ENCODE data around the gene BCAS4.

BCAS4 gene

DNA sequence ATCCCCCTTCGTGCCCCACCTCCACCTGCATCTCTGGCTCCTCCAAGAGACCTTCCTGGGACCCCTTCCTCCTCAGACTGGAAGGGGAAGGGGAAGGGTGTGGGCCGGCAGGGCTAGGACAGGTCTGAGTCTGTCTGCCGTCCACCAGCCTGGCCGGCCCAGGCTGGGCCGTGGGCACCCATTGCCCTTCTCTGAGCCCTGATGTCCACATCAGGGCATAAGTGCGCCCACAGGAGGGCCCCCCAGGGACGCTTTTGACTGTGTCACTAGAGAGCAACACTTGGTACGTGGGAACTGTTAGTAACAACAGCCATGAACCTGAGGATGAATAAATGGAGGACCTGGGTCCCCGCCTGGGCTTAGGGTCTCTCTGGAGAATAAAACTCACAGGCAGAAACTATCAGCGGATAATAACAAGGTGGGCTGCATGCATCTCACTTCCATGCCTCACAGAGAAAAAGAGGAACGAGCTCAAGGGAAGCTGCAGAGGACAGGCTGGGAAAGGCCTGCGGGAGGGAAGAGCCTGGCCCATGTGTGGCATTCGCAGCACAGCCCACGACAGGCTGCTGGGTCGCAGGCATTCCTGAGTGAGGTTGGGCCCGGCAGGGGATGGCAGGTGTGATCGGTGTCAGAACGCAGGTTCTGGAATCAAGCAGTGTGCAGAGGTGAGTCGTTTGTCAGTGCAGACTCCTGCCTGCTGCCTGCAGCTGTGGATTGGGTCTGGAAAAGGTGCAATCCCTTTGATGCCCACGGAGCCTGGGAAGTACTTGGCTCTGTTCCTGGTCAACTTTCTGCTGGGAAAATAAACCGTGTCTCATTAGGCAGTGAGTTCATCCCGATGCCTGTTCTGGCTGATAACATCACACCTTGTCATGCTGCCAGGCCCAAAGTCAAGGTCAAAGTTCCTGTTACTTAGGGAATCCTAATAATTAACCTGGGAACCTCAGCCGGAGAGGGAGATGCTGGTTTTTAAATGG, 60.9 kb downstream of the BCAS4 start (continued):
- TF ChIP-seq ZBTB11 (tag by site-specific recombination; conservative IDR thresholded peaks at IDR 0.05; ENCODE audit: low read depth) (no peak), ZNF335 (tag by site-specific recombination; conservative IDR thresholded peaks at IDR 0.05) (no peak), ZNF175 (tag by site-specific recombination; IDR thresholded peaks at IDR 0.05) (no peak), ZBTB48 (tag by site-specific recombination; IDR thresholded peaks at IDR 0.05) (no peak), GLIS1 (tag by site-specific recombination; IDR thresholded peaks at IDR 0.05) (no peak), ZNF324 (tag by site-specific recombination; IDR thresholded peaks at IDR 0.05) (no peak), ZNF19 (tag by site-specific recombination; IDR thresholded peaks at IDR 0.05; ENCODE audit: low read depth) (no peak), ZNF624 (tag by site-specific recombination; IDR thresholded peaks at IDR 0.05) (no peak), ZBTB20 (tag by site-specific recombination; IDR thresholded peaks at IDR 0.05) (no peak), ZNF221 (tag by site-specific recombination; IDR thresholded peaks at IDR 0.05; ENCODE audit: borderline replicate concordance) (no peak), ZNF112 (tag by site-specific recombination; IDR thresholded peaks at IDR 0.05) (no peak), ZNF629 (tag by site-specific recombination; IDR thresholded peaks at IDR 0.05) (0 out of 2 replicates have a peak, but pooled peaks have one; percentile 31), WT1 (tag by site-specific recombination; IDR thresholded peaks at IDR 0.05) (no peak), ZNF121 (tag by site-specific recombination; IDR thresholded peaks at IDR 0.05) (no peak), ZNF843 (tag by site-specific recombination; IDR thresholded peaks at IDR 0.05) (no peak), ZBTB6 (tag by site-specific recombination; IDR thresholded peaks at IDR 0.05) (no peak), TCF7L2 (IDR thresholded peaks at IDR 0.05; ENCODE audit: borderline replicate concordance, low read depth, low read length) (no peak), ZIC2 (tag by site-specific recombination; IDR thresholded peaks at IDR 0.05) (peak; percentile 53), MEIS1 (CRISPR knock-in tag; IDR thresholded peaks at IDR 0.05; ENCODE audit: borderline replicate concordance) (no peak), ZBTB21 (tag by site-specific recombination; IDR thresholded peaks at IDR 0.05) (no peak), KLF10 (tag by site-specific recombination; IDR thresholded peaks at IDR 0.05) (no peak), KLF9 (tag by site-specific recombination; IDR thresholded peaks at IDR 0.05; ENCODE audit: low read depth) (no peak), MYNN (tag by site-specific recombination; IDR thresholded peaks at IDR 0.05; ENCODE audit: borderline replicate concordance) (no peak), TRIM28 (IDR thresholded peaks at IDR 0.05; ENCODE audit: borderline replicate concordance, low read length) (no peak), ZNF600 (tag by site-specific recombination; IDR thresholded peaks at IDR 0.05) (peak; percentile 98)
- TF ChIP-seq, protein P1, sequence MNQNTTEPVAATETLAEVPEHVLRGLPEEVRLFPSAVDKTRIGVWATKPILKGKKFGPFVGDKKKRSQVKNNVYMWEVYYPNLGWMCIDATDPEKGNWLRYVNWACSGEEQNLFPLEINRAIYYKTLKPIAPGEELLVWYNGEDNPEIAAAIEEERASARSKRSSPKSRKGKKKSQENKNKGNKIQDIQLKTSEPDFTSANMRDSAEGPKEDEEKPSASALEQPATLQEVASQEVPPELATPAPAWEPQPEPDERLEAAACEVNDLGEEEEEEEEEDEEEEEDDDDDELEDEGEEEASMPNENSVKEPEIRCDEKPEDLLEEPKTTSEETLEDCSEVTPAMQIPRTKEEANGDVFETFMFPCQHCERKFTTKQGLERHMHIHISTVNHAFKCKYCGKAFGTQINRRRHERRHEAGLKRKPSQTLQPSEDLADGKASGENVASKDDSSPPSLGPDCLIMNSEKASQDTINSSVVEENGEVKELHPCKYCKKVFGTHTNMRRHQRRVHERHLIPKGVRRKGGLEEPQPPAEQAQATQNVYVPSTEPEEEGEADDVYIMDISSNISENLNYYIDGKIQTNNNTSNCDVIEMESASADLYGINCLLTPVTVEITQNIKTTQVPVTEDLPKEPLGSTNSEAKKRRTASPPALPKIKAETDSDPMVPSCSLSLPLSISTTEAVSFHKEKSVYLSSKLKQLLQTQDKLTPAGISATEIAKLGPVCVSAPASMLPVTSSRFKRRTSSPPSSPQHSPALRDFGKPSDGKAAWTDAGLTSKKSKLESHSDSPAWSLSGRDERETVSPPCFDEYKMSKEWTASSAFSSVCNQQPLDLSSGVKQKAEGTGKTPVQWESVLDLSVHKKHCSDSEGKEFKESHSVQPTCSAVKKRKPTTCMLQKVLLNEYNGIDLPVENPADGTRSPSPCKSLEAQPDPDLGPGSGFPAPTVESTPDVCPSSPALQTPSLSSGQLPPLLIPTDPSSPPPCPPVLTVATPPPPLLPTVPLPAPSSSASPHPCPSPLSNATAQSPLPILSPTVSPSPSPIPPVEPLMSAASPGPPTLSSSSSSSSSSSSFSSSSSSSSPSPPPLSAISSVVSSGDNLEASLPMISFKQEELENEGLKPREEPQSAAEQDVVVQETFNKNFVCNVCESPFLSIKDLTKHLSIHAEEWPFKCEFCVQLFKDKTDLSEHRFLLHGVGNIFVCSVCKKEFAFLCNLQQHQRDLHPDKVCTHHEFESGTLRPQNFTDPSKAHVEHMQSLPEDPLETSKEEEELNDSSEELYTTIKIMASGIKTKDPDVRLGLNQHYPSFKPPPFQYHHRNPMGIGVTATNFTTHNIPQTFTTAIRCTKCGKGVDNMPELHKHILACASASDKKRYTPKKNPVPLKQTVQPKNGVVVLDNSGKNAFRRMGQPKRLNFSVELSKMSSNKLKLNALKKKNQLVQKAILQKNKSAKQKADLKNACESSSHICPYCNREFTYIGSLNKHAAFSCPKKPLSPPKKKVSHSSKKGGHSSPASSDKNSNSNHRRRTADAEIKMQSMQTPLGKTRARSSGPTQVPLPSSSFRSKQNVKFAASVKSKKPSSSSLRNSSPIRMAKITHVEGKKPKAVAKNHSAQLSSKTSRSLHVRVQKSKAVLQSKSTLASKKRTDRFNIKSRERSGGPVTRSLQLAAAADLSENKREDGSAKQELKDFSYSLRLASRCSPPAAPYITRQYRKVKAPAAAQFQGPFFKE (tag by site-specific recombination; IDR thresholded peaks at IDR 0.05; ENCODE audit: borderline replicate concordance), result no peak
- TF ChIP-seq, protein P2, sequence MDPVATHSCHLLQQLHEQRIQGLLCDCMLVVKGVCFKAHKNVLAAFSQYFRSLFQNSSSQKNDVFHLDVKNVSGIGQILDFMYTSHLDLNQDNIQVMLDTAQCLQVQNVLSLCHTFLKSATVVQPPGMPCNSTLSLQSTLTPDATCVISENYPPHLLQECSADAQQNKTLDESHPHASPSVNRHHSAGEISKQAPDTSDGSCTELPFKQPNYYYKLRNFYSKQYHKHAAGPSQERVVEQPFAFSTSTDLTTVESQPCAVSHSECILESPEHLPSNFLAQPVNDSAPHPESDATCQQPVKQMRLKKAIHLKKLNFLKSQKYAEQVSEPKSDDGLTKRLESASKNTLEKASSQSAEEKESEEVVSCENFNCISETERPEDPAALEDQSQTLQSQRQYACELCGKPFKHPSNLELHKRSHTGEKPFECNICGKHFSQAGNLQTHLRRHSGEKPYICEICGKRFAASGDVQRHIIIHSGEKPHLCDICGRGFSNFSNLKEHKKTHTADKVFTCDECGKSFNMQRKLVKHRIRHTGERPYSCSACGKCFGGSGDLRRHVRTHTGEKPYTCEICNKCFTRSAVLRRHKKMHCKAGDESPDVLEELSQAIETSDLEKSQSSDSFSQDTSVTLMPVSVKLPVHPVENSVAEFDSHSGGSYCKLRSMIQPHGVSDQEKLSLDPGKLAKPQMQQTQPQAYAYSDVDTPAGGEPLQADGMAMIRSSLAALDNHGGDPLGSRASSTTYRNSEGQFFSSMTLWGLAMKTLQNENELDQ (tag by site-specific recombination; IDR thresholded peaks at IDR 0.05; ENCODE audit: low read depth), result no peak
